Kidney epithelial cell (primary cell): ENCODE measurements around the gene CDCP2. TPM values are rescaled to one million over a fixed set of nuclear protein-coding genes. Genes with fewer than 3 reads are reported as not detected.
A peak's percentile ranks its signal among the peaks of the same experiment; 100 is the strongest.

Source experiments
- DNase-seq: peaks from one replicate; pipeline ENCODE4 v3.0.0-alpha.2; 2010; ENCODE audit warnings: low read depth
- H3K27me3 ChIP-seq: 2 replicates; pipeline ENCODE4 v1.6.0; 2011; ENCODE audit warnings: low read length; ENCODE audit not compliant: control insufficient read depth, insufficient read depth
- H3K36me3 ChIP-seq: 2 replicates; pipeline ENCODE4 v1.5.1; 2011; ENCODE audit warnings: low read length; ENCODE audit not compliant: control insufficient read depth, insufficient read depth
- H3K4me3 ChIP-seq: 2 replicates; pipeline ENCODE4 v1.5.1; 2011; ENCODE audit warnings: low read depth, mild to moderate bottlenecking, control low read depth, low read length
- CTCF ChIP-seq: IDR thresholded peaks from 2 replicates; pipeline ENCODE4 v1.5.1; 2011; ENCODE audit warnings: mild to moderate bottlenecking, moderate library complexity, low read length, control low read depth, inconsistent platforms; ENCODE audit not compliant: insufficient read depth, poor library complexity, severe bottlenecking
- total RNA-seq: library from RNA; depleted of rRNA; stranded (reverse); fragments of >200 nt; gene quantifications from 2 replicates; pipeline ENCODE4 v1.2.3, GENCODE V29; 2015

The CDCP2 gene
- total RNA-seq, 1 donor from 2014 or later: not detected

GRCh38 chr1:54125386-54126070 lies 27.3 kb downstream of the CDCP2 start:
- Histone ChIP-seq H3K27me3 (peaks cover 8% of the 10 kb centered on the region), H3K36me3 (no peaks in the 10 kb centered on the region), H3K4me3 (no peak overlapping the region)
- DNase-seq: no peak
- peak; percentile 42 for TF ChIP-seq CTCF

- H3K36me3 ChIP-seq: no peaks in the 10 kb centered on the region
- no peak for TF ChIP-seq CTCF
Measured at GRCh38 chr1:54124906-54125305, 27.9 kb downstream of the CDCP2 start.

GRCh38 chr1:54124472-54124871 lies 28.3 kb downstream of the CDCP2 start:
- Histone ChIP-seq H3K4me3 (no peak overlapping the region), H3K36me3 (no peaks in the 10 kb centered on the region), H3K27me3 (peaks cover 8% of the 10 kb centered on the region)
- no peak for TF ChIP-seq CTCF
- DNase-seq: no peak

More at GRCh38 chr1:54124906-54125305, 27.9 kb downstream of the CDCP2 start:
- Histone ChIP-seq H3K4me3 (no peak overlapping the region), H3K27me3 (peaks cover 8% of the 10 kb centered on the region)
- no peak for DNase-seq

GRCh38 chr1:54122992-54123391 lies 29.8 kb downstream of the CDCP2 start:
- no peak for TF ChIP-seq CTCF
- no peak overlapping the region for H3K4me3 ChIP-seq
- no peaks in the 10 kb centered on the region for H3K36me3 ChIP-seq
- peaks cover 5% of the 10 kb centered on the region for H3K27me3 ChIP-seq
- DNase-seq: no peak

GRCh38 chr1:54122135-54122751 lies 30.6 kb downstream of the CDCP2 start:
- DNase-seq: no peak
- no peaks in the 10 kb centered on the region for H3K36me3 ChIP-seq
- peaks cover 5% of the 10 kb centered on the region for H3K27me3 ChIP-seq
- no peak for TF ChIP-seq CTCF
- H3K4me3 ChIP-seq: no peak overlapping the region
